Dedifferentiated amniotic fluid mesenchymal stem cell (primary cell): ENCODE measurements around the gene GTF3A.
A peak's percentile ranks its signal among the peaks of the same experiment; 100 is the strongest.

ENCODE experiments used
- DNase-seq: peaks from one replicate; pipeline ENCODE4 v3.0.0-alpha.2; 2016; ENCODE audit errors: extremely low spot score

GTF3A gene

DNA sequence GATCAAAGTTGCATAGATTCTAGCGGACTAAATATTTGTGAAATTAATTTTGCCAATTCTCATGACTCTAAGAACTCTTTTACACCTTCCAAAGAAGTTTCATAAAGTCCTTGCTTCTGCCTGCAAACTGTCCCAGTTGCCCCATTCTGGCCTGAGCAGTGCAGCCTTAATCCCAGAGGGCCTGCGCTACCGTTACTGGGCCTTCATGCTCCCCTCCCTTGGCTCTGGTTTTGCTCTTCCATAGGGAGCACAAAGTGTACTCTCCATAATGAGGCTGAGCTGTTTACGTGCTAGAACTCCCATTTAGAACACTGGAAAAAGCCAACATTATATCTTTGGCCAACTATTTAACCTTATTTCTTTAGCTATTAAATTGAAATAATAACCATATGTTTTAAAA is 23.9 kb downstream of the GTF3A start:
- no peak for DNase-seq

DNA sequence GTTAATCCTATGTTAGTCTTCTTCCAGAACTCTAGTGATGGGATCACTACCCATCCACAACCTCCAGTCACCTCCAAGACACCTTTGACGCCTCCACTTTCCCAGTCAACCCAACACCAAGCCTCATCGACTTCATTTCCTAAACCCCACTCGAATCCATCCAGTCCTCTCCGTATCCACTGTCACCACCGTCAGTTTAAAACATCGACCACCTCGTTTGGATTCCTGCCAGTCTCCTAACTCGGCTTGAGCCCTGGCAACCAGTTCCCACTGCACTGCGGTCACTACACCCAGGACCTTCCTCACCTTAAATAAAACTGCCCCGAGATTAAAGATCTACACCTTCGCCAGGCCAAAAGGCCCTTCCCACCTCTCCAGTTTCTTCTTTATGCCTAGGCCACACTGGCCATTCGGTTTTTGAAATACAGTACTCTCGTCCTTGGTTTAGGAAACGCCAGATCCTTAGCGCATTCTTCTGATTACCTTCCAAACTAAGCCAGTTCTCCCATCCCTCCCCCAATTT is 24.7 kb downstream of the GTF3A start:
- DNase-seq = no peak

DNA sequence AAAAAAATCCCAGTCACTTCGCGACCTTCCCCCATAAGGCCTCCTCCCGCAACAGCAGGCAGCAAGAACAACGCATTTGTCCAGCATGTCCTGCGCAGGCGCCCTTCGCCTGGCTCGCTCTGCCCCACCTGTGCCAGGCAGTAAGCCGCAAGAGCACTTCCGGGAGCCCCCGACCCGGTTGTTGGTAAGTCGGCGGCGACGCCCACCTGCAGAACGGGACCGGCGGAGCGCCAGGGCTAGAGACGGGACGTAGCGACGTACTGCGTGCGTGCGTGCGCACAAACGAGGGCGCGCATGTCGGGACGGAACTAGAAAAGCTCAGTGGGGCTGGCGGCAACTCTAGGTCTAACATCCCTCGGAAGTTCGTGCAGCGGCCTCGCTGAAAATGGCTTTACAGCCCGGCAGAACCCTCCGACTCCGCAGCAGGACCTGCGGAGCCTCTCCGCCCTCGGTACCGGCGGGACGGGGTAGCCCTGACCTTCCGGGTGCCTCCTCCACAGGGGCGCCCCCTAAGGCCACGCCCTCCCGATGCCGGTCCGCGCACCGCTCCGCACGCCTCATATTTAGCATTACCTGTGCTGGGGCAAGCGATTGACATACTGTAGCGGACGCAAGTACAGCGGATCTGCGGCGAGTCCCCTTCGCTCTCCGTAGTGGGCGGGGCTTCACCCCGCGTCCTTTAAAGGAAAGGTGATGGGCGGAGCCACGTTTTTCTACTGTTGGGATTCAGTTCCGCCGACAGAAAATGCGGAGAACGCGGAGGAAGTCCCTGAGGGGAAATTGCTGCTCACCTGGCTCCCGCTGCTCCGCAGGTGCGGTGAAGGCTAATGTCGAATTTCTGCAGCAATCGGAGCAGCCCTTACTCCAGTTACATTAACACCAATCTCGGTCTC is 25.8 kb downstream of the GTF3A start, which contains the start of gene MTIF3:
Gene MTIF3, minus strand, starts transcription at position 629 of the 893 bp plus-strand sequence. CDS start 10,116 bp downstream, outside the sequence.
- DNase-seq = peak; percentile 68

DNA sequence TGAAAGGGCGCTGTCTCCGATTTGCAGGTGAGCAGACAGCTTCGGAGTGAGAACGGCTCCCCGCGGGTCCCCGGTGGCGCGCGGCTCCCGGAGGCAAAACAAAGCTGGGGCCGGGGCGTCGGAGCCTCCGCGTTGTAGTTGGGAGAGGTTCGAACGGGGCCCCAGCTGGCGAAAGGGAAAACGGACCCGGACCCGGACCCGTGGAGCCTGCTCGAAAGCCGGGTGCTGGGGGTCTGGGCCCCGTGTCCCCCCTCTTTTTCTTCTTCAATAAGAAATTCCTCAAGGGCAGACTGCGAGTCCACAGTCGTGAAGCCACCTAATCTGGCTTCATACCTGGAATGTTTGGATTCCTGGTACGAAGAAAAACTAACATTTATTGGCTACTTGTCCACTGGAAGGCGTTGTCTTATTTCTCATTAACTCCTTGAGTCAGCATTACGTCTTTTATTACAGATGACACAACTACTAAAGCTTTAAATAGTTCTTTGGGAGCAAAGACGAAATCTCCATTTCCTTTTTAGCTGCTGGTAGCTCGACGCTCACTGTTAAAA is 26.6 kb downstream of the GTF3A start:
- peak; percentile 33 for DNase-seq

DNA sequence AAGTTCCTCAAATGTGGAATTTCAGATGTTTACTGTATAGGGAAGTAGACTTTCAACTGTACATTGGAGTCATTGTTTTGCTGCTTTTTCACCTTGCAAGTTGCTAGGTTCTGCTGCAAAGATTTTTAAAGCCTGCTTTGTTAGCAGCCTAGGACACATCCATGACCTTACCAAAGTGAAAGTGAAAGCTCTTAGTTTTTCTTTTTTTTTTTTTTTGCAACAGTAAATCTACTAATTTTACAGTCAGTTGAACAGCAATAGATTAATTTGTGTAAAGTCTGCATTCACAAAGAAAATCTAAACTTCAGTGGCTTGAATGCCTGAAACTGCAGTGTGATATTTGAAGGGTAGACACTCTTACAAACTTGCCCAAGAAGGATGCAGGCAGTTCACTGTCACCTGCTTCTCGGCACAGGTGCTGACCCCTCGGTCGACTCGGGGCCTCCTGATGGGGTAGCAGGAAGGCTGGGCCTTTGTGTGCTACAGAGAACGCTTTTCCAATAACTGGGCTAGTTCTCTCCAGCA is 31.0 kb downstream of the GTF3A start:
- no peak for DNase-seq

DNA sequence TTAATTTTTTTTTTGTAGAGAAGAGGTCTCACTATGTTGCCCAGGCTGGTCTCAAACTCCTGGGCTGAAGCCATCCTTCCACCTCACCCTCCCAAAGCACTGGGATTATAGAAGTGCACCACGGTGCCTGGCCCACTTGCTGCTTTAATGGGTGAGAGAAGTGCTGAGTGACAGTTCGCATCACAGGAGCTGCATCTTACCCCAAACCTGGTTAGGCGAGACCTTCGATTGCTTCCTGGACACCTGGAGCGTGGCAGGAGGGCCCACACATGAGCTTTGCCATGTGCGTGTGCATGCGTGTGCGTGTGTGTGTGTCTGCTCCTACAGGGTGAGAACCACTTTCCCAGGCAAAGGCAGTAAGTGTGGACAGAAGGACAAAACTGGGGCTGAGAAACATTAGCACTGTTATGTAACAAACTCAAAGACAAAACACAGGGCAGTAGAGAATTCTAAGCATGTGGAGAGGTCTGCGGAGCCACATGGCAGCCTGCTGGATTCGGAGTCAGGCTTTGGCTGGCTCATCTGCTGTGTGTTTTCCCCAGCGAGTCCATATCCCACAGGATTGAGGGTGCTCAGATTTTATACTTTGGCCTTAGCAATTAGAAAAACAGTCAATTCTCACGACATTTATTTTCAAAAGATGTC is 37.6 kb downstream of the GTF3A start:
- DNase-seq = no peak

DNA sequence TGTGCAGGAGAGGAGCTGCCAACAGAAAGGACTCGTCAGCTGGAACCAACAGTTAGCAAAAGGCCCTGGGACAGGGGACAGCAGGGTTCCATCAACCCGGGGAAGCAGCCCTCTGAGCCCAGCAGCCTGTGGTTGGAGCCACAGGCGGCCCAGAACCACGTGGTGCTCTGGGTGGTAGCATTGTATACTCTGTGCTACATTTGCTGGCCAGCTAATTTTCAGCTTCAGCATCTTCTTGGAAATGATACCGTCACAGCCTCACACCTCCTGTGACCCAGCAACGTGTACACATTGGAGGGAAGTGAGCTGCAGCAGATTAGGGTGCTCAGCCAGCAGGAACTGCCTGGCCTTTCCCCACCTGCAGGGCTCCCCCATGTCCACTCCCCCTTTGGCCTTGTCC is 39.1 kb downstream of the GTF3A start:
- no peak for DNase-seq

DNA sequence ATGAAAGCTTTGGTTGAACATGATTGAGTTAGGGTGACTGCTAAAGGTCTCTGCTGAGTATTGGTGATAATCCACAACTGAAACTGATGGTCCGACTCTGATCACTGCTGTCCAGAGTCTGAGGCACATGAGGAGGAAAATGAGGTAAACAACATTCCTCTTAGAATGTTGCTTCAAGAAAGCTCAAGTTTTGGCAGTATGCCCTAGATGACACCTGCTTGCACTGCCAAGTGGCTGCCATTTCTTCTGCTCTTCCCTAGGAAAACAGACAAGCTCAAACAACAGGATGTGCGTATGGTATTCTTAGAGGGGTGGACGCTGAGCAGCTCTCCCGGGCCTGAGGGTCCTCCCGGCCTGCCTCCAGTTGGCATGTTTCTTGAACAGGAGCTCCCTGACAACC is 41.2 kb downstream of the GTF3A start:
- DNase-seq = no peak

DNA sequence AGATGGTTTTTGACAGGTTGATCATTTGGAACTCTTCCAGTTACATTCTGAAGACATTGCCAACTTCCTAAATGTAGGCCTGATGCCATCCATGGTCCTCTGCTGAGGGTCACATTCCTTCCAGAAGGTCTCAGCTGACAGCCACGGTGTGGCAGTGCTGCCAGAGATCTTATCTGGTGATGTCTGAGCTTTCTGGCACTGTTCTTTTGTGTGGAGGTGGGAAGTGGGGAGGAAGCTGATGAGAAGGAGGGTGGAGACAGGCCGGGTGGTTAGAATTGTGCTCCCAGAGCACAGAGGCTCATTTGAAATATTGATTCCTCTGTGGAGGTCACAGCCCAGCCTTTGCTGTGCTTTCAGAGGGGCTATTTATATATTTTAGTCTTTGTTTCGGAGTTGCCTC is 42.1 kb downstream of the GTF3A start:
- no peak for DNase-seq

DNA sequence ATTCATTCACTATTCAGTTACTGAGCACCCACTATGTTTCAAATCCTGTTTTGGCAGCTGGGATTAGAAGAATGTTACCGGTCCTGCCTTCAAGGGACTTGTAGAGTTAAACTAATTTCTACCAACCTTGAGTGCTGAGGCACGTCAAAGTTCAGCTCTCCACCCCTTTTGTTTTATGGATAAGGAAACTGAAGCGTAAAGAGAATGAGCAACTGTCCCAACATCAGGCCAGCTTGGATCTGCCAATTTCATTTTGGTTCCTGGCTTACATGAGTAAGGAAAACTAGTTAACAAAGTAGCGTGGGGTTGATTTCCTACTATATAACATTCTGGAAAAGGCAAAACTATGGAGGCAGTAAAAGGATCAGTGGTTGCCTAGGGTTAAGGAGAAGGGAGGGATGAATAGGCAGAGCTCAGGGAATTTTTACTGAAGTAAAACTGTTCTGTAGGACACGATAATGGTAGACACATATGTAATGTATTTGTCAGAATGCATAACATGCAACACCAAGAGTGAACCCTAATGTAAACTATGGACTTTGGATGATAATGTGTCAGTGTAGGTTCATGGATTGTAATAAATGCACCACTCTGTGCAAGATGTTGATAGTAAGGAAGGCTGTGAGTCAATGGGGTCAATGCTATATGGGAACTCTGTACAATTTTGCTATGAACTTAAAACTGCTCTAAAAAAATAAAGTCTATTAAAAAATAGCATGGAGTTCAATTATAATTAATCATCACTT is 45.8 kb downstream of the GTF3A start:
- DNase-seq = no peak

DNA sequence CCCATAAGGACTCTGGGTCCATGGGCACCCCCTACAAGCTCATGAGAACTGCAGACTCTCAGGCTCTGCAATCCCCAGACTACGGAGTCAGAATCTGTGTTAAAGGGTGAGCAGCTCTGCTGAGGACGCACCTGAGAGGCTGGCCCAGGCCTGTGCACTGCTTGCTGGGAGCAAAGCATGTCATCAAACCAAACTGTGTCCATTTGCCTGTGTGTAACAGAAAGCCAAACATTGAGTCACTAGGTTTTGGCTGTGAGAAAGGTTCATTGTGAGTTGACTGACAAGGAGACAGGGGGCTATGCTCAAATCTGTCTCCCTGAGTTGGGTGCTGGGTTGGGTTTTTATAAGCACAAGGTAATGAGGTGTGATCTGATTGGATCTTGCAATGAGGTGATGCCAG is 48.0 kb downstream of the GTF3A start:
- DNase-seq = no peak

DNA sequence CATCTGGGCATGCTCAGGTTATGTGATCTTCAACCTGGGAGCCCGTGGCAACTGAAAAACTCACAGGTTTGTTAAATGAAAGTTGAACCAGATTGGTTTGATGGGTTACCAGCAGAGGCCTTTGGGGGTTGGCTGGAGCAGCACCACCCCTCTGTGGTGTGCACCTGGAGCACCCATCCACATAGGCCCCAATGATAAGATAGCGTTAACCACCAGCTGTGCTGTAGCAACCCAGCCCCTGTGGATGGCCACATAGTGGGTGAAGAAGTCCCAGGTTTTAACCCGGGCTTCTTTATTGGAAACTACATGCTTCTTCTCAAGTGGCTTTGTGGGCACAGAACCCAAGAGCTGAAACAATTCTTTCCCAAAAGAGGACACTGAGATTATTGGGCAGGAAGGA is 48.5 kb downstream of the GTF3A start:
- DNase-seq = no peak

DNA sequence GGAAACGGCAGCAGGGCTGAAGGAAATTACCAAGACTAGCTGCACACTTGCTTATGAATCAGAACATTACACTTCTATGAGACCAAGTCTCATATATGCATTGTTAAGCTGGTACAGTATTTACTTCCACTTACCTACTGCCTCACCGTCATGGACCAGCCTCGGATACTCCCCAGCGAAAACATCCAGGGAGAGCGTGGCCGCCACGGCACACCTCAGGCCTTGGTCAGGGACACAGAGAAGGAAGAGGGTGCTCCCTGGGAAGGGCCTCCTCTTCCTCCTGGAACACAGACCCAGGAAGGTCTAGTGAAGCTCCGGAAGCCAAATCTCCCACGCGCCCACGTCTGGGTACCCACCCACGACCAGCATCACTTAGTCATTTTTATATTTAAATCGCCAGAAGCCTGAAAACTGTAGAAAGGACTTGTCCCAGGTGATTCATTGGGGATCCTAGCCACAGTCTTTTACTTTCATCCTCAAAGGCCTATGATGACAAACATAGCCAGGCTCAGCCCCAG is 50.4 kb downstream of the GTF3A start:
- DNase-seq = no peak

DNA sequence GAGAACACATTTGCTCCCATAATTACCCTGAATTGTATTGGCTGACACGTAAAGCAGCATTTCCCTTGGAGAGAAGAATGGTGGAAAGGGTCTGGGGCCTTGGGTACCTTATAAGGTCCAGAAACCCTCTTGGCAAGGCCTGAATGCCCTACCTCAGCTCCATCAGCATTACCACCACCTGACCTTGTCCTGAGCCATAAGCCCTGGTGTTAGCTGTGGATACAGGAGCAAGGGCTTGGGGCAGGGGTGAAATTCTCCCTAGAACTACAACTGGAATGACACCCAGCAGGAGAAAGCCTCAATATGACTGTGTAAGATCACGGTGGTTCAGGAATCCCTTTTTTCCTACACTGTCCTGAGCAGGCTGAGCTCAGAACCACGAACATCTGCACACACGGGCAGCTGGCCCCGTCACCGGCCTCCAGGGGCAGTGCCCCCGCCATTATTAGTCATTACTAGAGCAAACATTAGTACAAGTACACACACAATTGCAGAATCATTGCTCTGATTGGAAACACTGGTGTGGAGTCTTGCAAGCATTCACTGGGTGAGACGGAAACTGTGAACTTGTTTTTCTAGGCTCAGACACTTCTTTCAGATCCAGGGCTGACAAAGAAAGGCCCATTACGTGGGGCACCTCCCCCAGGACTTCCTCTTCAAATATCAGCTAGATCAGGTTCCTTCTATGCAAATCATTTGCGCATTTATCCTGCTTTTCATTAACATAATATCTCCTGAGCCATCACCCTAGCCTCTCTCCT is 52.7 kb downstream of the GTF3A start:
- DNase-seq = peak; percentile 20

DNA sequence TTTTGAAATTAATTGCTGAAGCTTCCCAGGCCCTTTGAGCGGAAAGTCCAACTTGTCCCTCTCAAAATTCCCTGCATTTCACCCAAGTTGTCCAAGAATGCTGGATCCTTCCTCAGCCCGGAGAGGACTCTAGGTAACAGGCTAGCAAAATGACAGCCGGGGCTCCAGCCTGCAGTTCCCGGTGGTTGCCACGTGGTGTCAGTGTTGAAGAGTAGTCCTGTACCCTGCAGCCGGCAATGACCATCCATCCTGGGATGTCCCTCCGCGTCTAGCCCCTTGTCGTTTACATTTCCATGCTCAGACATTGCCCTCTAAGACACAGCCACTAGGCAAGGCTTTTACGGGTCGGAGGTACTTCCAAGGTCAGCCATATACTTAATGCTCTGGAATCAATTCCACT is 57.3 kb downstream of the GTF3A start:
- no peak for DNase-seq

DNA sequence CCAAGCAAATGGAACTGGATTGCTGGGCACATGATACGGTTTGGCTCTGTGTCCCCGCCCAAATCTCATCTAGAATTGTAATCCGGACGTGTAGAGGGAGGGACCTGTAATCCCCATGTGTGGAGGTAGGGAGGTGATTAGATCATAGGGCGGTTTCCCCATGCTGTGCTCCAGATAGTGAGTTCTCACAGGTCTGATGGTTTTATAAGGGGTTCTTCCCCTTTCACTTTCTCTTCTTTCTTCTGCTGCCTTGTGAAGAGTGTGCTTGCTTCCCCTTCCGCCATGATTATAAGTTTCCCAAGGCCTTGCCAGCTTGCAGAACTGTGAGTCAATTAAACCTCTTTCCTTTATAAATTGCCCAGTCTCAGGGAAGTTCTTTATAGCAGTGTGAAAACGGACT is 58.6 kb downstream of the GTF3A start:
- DNase-seq = no peak

DNA sequence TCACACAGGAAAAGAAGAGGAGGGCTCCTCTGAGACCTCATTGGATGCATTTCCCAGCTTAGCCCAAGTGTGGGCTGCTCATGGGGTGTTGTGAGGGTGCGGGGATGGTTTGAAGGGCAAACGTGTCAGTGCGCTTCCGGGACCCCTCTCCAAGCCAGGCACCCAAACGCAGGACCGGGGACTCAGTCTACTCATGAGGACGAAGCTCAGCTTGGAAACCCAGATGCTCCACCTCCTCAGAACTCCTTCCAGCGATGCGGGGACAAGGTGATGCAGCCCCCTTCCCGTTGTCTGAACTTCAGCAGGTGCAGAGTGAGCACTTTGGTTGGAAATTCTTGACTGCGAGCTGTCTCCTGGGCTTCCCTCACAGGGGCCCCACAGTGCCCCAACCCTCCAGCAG is 59.0 kb downstream of the GTF3A start:
- DNase-seq = no peak
